CD1c-positive myeloid dendritic cell (primary cell): ENCODE measurements around the gene MPG.
A peak's percentile ranks its signal among the peaks of the same experiment; 100 is the strongest.

Experiments used
- DNase-seq: peaks from one replicate; pipeline ENCODE4 v3.0.0-alpha.2; 2016; ENCODE audit errors: extremely low spot score

MPG gene

DNA sequence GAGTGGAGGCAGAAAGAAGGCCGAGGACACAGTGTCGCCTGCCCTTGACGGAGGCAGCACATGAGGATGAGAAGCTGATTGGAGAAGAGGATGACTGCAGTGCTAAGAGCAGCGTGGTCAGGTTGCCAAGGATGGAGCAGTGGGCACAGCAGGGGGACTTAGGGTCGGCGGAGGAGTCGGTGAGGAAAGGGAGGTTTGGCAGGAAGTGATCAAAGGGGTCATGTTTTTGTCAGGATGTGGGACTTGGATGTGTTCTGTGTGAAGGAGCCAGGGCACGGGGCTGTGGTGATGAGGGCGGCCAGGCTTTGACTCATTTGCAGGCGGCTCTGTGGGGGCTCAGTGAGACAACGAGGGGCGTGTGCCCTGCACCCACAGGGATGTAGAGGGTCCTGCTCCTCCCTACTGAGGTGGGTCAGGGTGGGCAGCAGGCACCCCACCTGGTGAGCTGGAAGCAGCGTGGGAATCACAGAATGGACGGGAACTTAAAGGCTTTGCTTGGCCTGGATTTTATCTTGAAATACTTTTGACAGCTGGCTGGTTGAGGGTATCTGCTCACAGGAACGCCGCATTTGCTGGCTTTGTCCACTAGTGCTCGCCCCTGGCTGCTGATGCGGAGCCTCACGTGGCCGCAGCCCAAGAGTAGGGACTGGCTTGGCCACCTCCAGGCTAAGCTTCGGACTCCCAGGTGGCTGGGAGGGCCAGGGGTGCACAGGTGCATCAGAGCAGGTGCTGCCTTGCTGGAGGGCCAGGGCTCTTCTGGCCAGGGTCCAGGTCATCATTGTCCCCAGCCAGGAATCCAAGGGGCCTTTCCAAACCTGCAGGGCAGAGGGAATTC lies 6.0 kb downstream of the MPG start:
- no peak for DNase-seq

DNA sequence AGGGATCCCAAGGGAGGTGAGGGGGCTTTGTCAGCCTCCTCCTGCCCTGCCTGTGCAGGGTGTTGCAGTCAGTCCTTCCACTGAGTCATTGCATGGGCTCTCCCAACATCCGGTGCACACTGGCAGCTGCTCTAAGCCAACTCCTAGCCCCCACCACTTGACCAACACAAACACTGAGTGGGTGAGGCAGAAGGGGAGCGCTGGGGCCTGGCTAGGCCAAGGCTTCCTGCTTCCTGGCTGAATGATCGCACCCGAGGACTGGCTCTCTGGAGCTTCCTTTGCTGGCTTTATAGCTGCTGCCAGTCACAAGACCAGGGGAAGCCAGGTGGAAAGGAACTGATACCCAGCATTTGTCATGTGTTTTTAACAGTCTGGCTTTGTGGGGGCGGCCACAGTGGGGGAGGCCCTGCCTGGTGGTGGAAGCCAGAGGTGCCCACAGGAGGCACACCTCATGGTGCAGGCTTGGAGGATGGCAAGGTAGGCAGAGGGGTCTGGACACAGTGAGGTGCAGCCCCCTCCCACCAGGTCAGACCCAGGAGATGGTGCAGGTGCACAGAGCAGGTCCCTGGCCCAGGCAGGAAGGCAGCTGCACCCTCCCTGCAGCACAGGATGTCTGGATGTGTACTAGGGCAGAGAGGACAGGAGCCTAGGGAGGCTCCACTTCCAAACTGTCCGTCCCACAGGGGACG lies 6.8 kb downstream of the MPG start:
- DNase-seq = peak; percentile 90

DNA sequence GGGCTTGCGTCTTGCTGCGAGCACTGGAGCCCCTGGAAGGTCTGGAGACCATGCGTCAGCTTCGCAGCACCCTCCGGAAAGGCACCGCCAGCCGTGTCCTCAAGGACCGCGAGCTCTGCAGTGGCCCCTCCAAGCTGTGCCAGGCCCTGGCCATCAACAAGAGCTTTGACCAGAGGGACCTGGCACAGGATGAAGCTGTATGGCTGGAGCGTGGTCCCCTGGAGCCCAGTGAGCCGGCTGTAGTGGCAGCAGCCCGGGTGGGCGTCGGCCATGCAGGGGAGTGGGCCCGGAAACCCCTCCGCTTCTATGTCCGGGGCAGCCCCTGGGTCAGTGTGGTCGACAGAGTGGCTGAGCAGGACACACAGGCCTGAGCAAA lies 7.4 kb downstream of the MPG start:
- DNase-seq = no peak

DNA sequence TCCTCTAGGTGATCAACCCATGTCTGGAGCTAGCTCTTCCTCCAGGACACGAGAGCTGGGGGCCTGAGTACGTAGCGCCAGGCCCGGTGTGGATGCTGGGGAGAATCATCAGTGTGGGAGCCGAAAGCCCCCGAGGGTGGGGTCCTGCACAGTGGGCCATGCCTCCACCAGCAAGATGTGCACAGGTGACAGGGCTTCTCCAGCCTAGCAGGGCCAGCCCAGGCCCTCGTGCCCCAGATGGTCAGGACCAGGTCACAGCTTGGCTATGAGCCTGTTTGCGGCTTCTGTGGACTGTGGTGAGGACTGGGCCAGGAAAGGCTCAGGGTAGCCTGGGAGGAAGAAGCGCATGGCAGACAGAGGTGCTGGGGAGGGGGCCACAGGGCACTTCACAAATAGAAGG lies 7.8 kb downstream of the MPG start:
- no peak for DNase-seq

DNA sequence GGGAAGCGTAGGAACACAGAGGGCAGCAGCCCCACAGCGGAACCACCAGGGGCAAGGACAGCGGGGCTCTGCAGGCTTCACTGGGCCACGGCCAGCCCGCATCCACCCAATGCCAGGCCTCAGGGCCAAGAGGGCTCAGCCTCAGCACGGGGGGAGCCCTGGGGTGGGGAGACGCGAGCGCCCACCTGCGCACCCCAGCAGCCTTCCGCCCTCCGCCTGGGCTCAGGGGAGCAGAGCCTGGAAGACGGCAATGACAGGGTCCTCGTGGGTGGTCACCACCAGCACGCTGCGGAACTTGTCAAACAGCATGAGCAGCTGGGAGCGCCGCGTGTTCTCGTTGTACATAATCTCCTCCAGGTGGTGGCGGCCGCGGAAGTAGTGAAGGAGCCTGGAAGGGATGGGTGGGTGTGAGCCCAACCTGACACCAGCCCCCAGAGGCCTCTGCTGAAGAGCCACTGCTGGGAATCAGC lies 8.5 kb downstream of the MPG start:
- no peak for DNase-seq

DNA sequence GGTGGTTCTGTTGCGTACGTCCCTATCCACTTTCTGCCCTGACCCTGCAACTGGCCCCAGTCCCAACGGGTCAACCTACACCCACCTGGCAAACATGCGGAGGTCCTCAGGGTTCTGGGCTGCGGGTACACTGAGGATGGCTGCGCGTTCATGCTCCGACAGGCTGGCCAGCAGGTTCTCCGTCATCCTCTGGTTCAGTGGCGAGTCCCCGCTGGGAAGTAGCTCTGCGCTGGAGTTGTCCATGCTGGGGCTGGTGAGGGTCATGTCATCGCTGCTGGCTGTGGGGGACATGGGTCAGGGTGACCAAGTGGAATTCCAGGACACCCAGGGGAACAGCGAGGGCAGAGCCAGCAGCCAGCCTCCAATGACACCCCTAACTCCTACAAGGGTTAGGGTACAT lies 10.6 kb downstream of the MPG start:
- no peak for DNase-seq

DNA sequence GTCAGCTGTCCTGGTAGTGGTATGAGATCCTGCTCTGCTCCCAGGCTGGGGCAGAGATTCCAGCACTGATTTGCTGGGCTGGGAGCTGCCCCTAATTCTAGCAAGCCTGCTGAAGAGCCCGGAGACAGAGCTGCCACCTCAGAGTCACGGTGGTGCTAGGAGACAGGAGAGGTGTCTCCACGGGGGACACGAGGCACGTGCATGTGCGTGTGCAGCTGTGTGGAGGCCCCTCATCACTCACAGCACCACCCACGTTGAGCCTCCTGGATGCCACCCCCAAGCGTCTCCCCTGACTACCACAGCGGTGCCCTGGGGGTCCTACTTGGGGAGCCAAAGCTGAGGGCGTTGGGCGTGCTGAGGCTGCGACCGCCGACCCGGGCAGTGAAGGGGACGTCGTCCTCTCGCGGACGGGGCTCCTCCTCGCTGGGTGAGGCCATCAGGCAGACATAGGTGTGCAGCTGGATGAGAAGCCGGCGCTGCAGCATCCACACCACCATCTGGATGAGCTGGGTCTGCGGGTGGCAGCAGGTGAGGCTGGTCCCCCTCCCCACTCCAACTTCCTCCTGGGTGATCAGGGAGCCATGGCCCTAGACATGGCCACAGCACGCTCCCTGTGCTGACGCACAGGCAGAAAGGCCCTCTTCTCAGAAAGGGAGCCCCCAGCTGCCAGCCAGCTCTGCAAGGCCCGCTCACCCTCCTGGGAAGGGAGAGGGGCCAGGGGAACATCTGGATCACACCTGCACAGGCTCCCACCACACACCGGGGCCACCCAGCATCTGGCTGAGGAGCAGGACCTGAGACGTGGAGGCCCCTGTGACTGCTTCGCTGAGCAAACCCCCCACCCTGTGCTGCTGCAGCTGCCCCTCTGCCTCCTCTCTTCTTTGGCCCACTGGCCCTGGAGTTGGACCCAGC lies 11.6 kb downstream of the MPG start:
- no peak for DNase-seq

DNA sequence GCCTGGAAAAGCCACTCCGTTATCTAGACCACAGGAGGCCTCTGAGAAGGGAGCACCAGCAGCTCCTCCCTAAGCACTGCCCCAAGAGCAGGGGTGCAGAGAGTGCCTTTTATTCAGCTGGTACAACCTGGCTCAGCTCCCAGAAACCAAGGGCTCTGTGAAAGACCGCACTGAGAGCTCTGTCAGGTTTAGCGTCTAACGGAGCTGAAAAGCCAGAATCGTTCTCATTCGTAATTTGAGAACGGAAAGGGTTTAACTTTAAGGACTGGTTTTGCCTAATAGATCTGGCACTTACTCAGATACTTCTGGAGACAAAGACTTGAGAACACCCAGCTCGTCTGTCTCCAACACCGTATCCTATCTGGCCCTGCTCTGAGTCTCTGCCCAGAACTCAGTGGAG lies 13.5 kb downstream of the MPG start:
- no peak for DNase-seq

DNA sequence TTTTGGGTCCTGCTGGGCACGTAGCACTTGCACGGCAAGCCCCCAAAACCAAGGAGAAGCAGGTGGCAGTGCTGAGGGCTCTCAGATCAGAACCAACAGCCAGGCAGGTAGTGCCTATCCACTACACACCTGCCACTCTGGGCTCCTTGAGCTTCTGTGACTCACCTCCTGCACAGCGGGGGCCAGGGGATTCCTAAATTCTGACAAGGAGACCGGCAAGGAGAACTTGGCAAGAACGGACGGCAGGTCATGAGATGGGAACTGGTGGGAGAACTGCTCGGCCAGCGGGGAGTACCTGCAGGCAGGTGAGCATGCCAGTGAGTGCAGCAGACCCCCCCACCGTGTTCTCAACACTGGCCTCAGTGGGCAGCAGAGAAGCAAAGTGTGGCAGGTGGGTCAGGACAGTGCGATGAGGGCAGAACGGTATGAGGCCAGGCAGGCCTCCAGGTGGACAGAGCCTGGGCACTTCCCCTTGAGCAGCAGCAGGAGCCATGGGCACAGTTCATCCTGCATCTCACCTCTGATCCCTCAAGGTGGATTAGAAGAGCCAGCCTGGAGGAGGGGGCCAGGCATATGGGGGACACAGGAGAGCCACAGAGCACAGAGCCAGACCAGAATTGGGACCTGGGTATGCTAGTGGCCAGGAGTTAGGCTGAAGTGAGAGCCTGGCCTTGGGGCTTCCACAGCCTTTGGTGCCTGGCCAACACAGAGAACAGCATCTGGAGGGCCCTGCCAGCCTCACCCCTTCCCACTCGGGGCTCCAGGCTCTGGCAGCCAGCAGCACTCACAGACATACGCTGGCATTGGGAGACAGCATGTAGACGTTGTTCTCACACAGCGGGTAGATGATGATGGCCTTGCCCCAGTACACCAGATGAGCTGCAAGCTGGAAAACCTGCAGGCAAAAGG lies 14.7 kb downstream of the MPG start:
- DNase-seq = no peak

DNA sequence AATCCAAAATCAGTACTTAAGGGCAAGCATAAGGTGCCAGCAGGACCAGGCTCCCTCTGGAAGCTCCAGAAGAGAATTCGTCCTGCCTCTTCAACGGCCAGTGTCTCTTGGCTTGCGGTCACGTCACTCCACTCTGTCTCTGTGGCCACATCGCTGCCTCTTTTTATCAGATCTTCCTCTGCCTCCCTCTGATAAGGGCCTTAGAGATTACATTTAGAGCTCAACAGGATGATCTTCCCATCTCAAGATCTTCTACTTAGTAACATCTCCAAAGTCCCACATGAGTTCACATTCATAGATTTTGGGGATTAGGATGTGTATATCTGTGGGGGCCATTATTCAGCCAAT lies 16.9 kb downstream of the MPG start:
- no peak for DNase-seq

DNA sequence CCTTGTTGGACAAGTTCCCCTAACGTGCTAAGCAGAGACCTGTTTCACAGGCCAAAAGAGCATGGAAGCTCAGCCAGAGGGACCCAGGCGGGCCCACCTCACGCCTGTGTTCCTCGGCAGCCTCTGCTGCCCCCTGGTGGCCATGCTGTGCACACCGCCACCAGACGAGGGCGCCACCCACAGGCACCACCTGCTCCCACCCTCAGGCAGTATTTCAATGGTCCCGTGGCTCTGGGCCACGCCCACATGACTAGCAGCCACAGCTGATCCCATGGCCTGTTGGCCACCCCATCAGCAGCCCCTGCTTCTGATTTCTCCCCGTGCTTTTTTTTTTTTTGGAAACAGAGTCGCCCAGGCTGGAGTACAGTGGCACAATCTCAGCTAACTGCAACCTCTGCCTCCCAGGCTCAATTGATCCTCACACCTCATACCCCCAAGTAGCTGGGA lies 18.9 kb downstream of the MPG start:
- peak; percentile 94 for DNase-seq

DNA sequence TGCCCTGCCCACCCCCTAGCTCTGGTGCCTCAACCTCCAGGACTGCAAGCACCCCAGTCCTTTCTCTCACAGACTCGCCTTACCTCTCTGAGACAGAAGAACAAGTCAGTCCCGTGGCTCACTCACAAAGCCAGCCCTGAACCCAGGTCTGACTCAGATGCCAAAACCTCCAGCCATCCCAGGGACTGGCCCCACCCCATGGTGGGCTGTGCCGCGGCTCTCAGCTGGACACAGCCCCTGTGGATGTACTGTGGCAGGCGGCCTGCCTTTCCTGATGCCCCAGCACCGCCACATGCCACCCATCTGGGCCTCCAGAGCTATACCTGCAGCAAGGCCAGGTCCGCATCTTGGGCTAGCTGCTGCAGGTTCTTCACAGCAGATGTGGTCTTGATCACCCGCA lies 19.8 kb downstream of the MPG start:
- DNase-seq = no peak

DNA sequence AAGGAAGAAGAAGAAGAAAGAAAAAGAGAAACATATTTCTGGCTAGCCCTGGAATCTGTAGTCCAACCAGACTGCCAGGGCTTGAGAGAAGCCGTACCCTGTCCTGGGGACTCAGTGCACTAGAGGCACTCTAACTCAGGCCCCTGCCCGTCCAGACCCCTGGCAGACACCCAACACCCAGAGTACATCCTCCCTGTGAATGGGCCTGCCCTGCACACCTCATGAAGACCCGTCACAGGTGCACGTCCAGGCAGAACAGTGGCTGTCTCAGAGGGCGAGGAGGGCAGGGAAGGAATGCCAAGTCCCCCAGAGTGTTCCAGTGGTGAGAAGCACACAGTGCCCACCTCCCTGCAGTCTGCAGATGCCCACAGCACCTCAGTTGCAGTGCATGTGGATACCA lies 23.0 kb downstream of the MPG start:
- DNase-seq = no peak

DNA sequence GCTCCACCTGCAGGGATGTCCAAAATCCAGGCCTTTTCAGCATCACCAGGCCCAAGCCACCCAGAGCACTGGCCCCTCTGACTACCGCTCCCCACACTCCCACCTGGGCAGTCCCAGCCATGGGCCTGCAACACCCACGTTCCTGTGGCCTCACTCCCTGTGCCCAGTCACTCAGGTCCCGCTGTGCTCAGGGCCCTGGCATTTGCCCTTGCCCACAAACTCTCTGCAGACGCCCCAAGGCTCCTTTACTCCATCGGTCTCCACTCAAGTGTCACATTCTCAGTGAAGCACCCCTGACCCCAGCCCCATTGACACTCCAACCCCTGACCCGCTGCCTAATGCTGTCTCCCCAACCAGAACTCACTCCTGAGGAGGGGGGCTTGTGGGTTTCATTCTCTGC lies 23.6 kb downstream of the MPG start:
- no peak for DNase-seq

DNA sequence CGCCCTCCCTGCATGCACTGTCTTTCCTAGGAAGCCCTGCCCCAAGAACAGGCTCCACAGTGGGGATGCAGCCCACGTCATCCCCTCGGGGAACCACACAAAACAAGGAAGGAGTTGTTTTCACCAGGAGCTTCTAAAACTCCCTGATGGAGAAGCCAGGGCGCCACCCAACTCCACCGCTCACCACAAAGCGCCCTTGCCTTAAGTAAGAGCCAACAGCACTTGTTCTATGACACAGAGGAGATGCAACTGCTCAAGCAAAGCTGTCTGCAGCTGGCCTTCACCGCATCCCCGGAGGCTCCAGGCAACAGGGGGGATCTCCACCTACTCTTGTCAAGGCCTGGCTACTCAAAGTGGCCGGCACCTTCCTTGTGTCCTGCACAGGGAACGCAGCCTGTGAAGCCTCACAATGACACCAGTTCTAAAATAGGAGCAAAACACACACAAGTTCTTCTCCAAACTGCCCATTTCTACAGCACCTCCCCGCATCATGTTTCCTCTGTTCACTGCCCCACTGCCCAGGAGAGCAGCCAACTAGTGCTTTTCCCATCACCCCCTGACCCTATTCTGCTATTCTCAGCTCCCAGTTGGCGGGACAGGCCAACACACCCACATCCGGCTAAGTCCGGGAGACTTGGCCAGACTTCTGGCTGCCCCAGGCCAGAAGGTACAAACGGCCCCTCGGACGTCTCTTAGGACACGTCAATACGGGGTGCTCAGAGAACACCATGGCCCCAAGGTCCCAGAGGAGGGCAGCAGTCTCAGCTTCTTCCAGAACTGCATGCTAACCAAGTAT lies 24.2 kb downstream of the MPG start:
- no peak for DNase-seq

DNA sequence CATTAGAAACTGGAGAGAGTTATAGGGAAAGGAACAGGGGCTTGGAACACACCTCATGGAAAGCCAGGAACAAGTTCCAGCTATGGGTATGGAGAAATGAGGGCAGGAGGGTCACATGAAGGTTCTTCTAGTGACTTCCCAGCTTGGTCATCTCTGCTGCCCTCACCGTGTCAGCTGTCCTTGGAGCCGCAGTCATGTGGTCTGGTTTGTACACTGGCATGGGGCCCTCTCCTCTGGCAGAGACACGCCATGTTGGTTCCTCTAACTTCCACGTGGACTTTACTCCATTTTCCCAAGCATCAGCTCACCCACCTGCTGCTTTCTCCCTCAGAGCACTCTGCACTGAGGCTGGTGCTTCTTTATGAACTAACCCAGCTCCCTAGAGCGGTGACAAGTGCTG lies 26.3 kb downstream of the MPG start:
- no peak for DNase-seq

DNA sequence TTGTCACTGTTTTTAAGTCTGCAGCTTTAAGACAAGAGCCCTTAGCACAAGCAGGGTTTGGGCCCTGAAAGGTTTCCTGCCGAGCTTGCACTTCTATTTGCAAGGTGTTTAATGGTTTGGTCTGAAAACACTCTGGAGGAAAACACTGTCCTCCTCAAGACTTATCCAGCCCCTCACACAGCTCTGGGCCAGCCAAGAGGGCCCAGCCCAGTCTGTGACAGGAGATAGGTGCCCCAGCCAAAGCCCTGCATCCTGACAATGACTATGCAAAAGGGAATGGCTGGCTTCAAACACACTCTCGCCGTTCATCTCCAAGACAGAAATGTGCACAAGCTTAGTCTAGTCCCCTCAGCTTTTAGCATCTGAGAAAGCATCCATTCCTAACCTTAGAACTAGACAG lies 26.9 kb downstream of the MPG start:
- no peak for DNase-seq

DNA sequence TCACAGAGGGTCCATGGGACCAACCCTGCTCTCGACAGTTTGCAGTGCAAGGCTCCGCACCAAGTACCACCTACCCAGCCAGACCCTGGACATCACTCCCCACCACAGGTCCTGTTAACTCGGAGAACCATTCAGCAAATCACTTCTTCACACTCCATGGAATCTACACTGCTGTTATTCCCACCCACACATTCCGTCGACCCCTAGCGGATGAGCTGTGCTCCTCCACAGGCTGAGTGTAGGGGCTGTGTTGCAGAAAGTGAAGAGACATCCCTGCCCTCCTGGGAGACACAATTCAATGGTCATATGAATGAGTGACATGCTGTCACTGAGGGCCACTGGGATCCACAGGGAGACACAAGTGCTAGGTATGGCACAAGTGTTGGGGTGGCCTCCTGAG lies 27.5 kb downstream of the MPG start:
- DNase-seq = no peak

DNA sequence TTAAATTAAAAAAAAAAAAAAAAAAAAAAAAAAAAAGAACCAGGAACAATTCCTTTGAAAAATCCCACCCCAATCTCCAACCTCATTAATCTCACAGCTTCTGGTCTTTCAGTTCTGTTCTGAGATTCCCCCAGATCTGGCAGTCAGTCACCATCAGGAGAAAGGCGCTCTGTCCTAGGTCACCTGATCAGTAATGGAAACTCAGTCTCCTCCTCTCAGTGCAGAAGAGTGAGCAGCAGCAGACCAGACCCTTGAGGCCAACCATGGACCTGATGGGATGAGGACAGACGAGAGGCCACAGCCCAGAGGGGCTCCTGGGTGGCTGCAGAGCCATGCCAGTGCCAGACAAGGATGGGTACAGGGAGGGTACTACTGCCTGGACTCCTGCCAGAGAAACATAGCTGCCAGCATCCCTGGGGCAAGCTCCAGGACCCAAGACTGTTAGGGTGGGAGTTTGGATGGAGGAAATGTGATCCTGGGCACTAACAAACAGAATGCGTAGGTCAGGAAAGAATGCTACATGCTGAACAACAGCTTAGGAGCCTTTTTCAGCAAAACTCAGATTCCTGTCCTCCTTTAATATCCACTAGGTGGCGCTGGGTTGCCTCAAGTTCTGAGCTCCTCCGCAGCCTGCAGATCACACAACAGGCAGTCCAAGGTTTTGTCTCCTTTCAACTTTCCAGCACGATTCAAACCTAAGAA lies 28.7 kb downstream of the MPG start:
- peak; percentile 78 for DNase-seq
